Measurements from ENCODE around the gene JAG1.

JAG1 gene

DNA sequence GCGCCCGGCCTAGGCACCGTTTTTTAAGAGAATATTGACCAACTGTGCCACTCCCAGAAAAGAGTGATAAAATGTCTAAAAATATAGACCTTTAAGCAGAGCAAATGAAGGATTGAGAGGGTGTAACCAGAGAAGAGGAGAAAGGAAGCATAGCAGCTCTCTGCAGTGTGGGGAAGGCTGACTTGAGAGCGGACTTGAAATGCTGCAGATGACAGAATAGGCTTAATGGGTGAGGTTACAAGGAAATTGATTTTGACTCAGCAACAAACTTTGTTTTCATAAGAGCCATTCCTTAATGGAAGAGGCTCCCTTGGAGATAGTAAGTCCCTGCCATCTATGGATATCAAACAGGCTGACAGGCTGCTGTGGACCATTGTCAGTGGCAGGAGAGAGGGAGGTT lies 7.7 kb upstream of the JAG1 start:
- no peak for DNase-seq (ENCODE audit: extremely low read depth, low read depth)
- TF ChIP-seq, protein P1, sequence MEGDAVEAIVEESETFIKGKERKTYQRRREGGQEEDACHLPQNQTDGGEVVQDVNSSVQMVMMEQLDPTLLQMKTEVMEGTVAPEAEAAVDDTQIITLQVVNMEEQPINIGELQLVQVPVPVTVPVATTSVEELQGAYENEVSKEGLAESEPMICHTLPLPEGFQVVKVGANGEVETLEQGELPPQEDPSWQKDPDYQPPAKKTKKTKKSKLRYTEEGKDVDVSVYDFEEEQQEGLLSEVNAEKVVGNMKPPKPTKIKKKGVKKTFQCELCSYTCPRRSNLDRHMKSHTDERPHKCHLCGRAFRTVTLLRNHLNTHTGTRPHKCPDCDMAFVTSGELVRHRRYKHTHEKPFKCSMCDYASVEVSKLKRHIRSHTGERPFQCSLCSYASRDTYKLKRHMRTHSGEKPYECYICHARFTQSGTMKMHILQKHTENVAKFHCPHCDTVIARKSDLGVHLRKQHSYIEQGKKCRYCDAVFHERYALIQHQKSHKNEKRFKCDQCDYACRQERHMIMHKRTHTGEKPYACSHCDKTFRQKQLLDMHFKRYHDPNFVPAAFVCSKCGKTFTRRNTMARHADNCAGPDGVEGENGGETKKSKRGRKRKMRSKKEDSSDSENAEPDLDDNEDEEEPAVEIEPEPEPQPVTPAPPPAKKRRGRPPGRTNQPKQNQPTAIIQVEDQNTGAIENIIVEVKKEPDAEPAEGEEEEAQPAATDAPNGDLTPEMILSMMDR (IDR thresholded peaks at IDR 0.05; ENCODE audit: low read depth, low read length) = no peak

DNA sequence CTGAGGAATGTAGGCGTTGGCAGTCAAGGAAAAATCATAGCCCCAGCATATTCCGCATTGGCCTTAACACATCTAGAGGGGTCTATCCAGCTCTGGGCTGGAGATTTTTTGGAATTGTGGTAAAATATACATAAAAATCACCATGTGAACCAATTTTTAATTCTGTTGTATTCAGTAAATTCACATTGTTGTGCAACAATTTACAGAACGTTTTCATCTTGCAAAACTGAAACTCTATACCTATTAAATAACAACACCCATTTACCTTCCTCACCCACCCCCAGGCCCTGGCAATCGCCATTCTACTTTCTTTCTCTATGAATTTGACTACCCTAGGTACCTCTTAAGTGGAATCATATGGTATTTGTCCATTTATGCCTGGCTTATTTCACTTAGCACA lies 6.8 kb upstream of the JAG1 start:
- DNase-seq (ENCODE audit: extremely low read depth, low read depth) = no peak
- TF ChIP-seq, protein P1 (IDR thresholded peaks at IDR 0.05; ENCODE audit: low read depth, low read length) = no peak

DNA sequence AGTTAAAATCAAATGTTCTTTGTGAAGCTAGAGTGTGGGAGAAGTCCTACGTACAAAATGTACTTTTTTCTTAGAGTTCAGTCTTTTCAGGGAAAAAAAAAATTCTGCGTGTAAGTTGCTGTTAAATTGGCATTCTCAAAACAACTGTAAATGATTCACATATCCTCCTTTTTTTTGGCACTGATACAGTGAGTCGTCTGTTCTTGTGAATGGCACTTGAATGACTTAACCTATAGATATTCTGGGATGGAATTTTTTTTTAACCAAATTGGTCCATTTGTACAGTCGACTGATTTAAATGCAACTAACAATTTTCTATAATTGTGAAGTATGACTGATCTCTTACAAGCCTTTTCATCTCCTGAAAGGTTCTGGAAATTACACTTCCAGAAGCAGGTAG lies 5.5 kb upstream of the JAG1 start:
- DNase-seq (ENCODE audit: extremely low read depth, low read depth) = no peak
- TF ChIP-seq, protein P1 (IDR thresholded peaks at IDR 0.05; ENCODE audit: low read depth, low read length) = no peak

DNA sequence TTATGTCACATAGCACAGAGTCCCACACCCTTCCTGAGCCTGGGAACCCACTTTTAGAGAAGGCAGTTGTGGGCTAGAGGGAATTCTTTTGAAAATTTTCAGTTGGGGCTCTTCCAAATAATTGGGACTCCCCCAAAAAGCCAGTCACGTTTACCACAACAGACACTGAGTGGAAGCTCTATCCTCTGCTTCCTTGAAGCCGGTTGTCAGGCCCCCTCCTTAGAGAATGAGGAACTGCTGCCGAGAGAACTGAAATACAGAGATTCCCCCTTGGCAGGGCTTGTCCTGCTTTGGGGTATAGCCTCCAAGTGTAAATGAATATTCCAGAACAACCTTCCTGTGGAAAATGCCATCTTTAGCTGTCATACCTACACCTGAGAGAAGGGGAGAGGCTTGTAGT lies 2.7 kb upstream of the JAG1 start:
- DNase-seq (ENCODE audit: extremely low read depth, low read depth) = no peak
- TF ChIP-seq, protein P1 (IDR thresholded peaks at IDR 0.05; ENCODE audit: low read depth, low read length) = no peak

DNA sequence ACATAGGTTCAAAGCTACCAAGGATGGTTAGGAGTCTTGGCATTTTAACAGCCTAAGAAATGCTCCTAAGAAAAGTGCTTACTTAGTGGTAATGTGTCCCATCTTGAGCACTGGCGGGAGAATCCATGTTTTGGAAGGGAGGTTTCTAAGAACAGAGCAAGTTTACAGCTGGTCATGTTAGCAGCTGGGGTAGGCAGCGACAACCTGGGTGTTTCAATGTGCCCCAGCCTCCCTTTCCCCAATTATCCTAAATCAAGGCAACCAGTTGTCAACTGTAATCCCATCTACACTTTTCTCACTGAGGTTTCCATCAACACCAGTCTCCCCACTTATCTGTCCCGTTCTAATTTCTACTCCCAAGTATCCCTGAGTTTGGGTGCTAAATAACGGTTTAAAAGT lies 1.6 kb upstream of the JAG1 start:
- TF ChIP-seq, protein P1 (IDR thresholded peaks at IDR 0.05; ENCODE audit: low read depth, low read length) = no peak
- DNase-seq (ENCODE audit: extremely low read depth, low read depth) = no peak

DNA sequence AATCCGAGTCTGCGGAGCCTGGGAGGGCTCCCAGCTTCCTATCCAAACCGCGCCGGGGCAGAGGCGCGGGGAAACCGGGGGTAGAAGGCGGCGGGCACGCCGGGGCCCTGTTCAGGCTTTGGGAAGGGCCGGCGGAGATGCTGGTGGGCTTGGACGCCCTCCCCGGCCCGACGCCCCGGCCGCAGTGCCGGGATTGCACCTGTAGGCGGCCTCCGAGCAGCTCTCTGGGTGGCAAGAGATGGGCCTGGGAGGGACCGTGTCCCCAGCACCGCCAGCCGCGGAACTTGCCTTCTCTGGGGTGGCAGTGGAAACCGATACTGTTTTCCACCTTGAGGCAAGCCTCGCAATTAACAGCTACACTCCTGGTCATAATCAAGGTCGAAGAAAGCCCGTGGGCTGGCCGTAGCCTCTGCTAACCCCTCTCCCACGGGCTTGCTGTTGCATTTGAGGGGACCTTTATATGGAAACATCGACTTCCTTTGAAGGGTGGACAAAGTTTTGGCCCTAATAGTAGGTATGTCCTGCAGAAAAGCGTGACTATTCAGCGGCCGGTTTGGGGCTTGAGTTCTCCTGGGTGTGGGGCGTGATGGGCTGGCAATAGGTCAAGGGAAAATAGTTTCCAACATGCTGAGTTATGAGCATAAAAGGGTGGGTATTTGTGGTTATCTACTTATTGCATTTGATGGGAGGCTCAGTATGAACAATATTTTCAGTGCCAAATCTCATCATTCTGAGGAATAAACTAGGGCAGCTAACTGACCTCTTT lies 1.1 kb upstream of the JAG1 start:
- TF ChIP-seq, protein P1 (IDR thresholded peaks at IDR 0.05; ENCODE audit: low read depth, low read length) = peak; percentile 86
- no peak for DNase-seq (ENCODE audit: extremely low read depth, low read depth)

DNA sequence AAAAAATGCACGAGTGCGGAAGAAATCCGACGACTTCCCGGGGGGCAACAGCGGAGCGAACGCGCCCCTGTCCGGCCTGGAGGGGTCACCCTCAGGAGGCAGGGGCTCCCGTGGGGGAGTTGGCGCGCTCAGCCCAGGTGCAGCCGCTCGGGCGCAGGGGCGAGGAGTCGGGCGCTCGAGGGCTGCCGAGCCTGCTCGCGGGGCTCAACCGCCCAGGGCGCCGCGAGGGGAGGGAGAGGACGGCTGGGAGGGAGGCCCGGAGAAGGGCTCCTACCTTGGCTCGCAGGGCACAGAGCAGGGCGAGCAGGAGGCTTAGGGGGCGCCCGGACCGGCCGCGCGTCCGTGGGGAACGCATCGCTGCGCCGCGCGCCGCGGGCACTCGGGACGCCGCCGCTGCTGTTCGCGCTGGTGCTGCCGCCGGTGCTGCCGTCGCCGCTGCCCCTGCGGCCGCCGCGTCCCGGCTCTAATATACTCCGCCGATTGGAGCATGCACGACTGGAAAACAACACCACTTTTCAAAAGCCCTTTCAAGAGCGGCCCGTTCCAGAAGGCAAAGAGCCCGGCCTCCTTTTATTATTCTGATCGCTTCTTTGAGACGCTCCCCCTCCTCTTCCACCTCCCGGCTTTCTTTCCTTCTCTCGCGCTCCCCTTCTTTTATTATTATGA lies 490 bp downstream of the JAG1 start:
- TF ChIP-seq, protein P1 (IDR thresholded peaks at IDR 0.05; ENCODE audit: low read depth, low read length) = no peak
- no peak for DNase-seq (ENCODE audit: extremely low read depth, low read depth)
